Measurements from ENCODE around the gene ZRANB1. TPM values are rescaled to one million over a fixed set of nuclear protein-coding genes. Genes with fewer than 3 reads are reported as not detected.
A peak's percentile ranks its signal among the peaks of the same experiment; 100 is the strongest.

Gene ZRANB1
- polyA plus RNA-seq, 1 of the 3 experiments (the other 2 are of a cell fraction) = 6.2 TPM

DNA sequence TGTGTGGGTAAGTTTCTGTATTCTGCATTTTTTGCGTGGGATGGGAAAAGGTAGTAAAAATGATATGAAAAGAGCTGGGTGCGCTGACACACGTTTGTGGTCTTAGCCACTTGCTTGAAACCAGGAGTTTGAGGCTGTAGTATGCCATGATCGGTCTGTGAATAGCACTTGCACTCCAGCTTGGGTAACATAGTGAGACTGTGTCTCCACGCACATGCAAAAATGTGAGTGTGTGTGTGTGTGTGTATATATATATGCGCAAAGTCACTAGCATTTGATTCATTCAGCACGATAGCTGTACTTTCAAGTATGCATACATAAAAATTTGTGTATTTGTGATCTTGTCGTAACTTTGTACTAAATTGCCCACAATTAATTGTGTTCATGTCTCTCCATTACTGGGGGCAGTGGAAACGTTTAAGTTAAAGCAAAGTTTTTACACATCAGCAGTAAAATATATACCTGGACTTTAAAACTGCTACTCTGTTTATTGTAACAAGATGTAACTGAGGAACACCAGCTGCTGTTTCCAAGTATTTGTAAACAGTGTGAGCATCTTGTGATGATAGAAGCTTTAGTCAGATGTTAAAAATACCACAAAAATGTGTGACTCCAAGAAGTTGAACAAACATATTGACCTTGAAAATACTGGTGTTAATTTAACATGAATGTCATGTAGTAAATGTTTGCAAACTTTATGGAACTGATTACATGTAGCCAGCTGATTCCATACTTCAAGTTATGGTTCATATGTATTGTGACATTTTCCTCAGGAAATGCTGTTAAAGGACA is 1.6 kb downstream of the ZRANB1 start:
- CTCF ChIA-PET = interaction anchor here (1.1 to 1.2 kb wide), 3 partner anchors 9 to 49 kb away, joined by 3 read pairs; no protein-coding TSS in a partner anchor
- Histone ChIP-seq H3K4me3 (ENCODE audit: low read depth in 2 of 2, low read length in 1 of 2) (no peak overlapping the region), H2AFZ (ENCODE audit: low read depth) (no peak overlapping the region), H4K20me1 (ENCODE audit: insufficient read depth) (peaks cover 90% of the 10 kb centered on the region), H3K9me3 (no peaks in the 10 kb centered on the region), H3K4me1 (ENCODE audit: control insufficient read depth in 1 of 2, insufficient read depth in 2 of 2, low read depth in 1 of 2, low read length in 1 of 2) (peaks cover 0 to 8% of the 10 kb centered on the region in 2 experiments), H3K79me2 (ENCODE audit: insufficient read depth) (peaks cover 100% of the 10 kb centered on the region), H3K9ac (no peak overlapping the region), H3K9me2 (no peaks in the 10 kb centered on the region), H3F3A (replicated peaks; ENCODE audit: insufficient read depth) (no peaks in the 10 kb centered on the region), H3K4me2 (no peak overlapping the region), H3K36me3 (replicated peaks in 1 of 2; ENCODE audit: control insufficient read depth in 1 of 2, insufficient read depth in 2 of 2, low read length in 1 of 2) (no peaks in the 10 kb centered on the region), H3K27ac (ENCODE audit: low read depth in 2 of 2, low read length in 1 of 2) (peak overlapping the region in 1 of 2 experiments; percentile 22; a peak in 1 of 4 replicates), H3K27me3 (ENCODE audit: insufficient read depth) (no peaks in the 10 kb centered on the region)
- POLR2A ChIA-PET = no interaction called here
- TF ChIP-seq TEAD4 (IDR thresholded peaks at IDR 0.05; ENCODE audit: borderline replicate concordance, insufficient read depth) (no peak), TCF12 (IDR thresholded peaks at IDR 0.05) (peak; percentile 21; the same call in 1 of the 2 replicates), RFX5 (IDR thresholded peaks at IDR 0.05; ENCODE audit: low read length) (no peak), MEF2A (IDR thresholded peaks at IDR 0.05; ENCODE audit: borderline replicate concordance, low read depth) (peak; percentile 13; the same call in 1 of the 2 replicates)
- 91% methylated on average over 9 of the region's 9 CpGs for WGBS (ENCODE audit: low lambda C conversion rate)
- DNase-seq = no peak

DNA sequence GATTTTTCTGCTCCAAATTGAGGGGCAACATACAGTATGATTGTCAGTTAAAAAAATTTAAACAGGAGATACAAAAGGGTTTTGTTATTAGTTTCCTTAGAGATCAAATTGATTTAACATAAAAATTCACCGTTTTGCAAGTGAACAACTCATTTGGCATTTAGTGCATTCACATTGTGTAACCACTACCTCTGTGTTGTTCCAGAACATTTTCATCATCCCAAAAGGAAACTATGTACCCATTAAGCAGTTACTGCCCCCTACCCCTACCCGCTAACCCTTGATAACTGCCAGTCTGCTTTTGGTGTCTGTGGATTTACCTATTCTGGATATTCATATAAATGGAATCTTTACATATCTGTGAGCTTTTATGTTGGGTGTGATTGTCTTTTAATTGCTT is 3.1 kb downstream of the ZRANB1 start:
- no peak overlapping the region for H2AFZ ChIP-seq (ENCODE audit: low read depth)
- no peak overlapping the region for H3K27ac ChIP-seq (ENCODE audit: low read depth in 2 of 2, low read length in 1 of 2)
- H3F3A ChIP-seq (replicated peaks; ENCODE audit: insufficient read depth) = no peaks in the 10 kb centered on the region
- POLR2A ChIA-PET = no interaction called here
- H3K4me3 ChIP-seq (ENCODE audit: low read depth in 2 of 2, low read length in 1 of 2) = no peak overlapping the region
- no peaks in the 10 kb centered on the region for H3K9me3 ChIP-seq
- peaks cover 0 to 8% of the 10 kb centered on the region in 2 experiments for H3K4me1 ChIP-seq (ENCODE audit: control insufficient read depth in 1 of 2, insufficient read depth in 2 of 2, low read depth in 1 of 2, low read length in 1 of 2)
- no peak for DNase-seq
- TF ChIP-seq TAF1 (IDR thresholded peaks at IDR 0.05; ENCODE audit: borderline replicate concordance, low read depth, low read length) = no peak
- TF ChIP-seq TCF12 (IDR thresholded peaks at IDR 0.05) = no peak
- no peak for TF ChIP-seq MXI1 (IDR thresholded peaks at IDR 0.05; ENCODE audit: low read depth, low read length)
- TF ChIP-seq JUND (IDR thresholded peaks at IDR 0.05) = no peak
- TF ChIP-seq POLR2AphosphoS5 (IDR thresholded peaks at IDR 0.05; ENCODE audit: low read depth, low read length) = no peak
- no peak for TF ChIP-seq RAD21 (IDR thresholded peaks at IDR 0.05; ENCODE audit: low read length)
- TF ChIP-seq FOXM1 (IDR thresholded peaks at IDR 0.05; ENCODE audit: low read depth) = no peak
- TF ChIP-seq GATA2 (CRISPR knock-in tag; IDR thresholded peaks at IDR 0.05) = no peak
- H3K9ac ChIP-seq = no peak overlapping the region
- peaks cover 82% of the 10 kb centered on the region for H4K20me1 ChIP-seq (ENCODE audit: insufficient read depth)
- 80% methylated on average over 2 of the region's 2 CpGs for WGBS (ENCODE audit: low lambda C conversion rate)
- H3K36me3 ChIP-seq (replicated peaks in 1 of 2; ENCODE audit: control insufficient read depth in 1 of 2, insufficient read depth in 2 of 2, low read length in 1 of 2) = peaks cover 0 to 5% of the 10 kb centered on the region in 2 experiments
- no peak overlapping the region for H3K4me2 ChIP-seq
- H3K9me2 ChIP-seq = no peaks in the 10 kb centered on the region
- CTCF ChIA-PET = no interaction called here
- H3K79me2 ChIP-seq (ENCODE audit: insufficient read depth) = peaks cover 100% of the 10 kb centered on the region
- H3K27me3 ChIP-seq (ENCODE audit: insufficient read depth) = no peaks in the 10 kb centered on the region

DNA sequence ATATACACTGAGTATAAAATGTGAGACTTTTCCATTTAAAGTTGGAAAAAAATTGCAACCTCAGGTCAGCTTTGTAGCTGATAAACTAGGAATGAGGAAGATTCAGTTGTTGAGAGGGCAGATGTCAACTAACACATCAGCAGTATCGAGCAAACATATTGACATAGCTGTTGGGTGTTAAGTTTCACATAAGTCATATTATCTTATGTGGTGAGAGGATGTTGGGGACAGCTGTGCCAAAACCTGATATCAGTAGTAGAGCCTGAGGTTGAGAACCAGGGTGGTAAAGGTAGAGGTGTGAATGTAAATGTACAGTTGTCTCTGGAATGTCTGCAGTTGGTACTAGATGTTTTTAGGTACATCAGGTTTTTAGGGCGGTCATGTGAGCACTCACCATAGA is 5.0 kb downstream of the ZRANB1 start:
- no peaks in the 10 kb centered on the region for H3K9me2 ChIP-seq
- no peak overlapping the region for H3K9ac ChIP-seq
- 76% methylated on average over 2 of the region's 2 CpGs for WGBS (ENCODE audit: low lambda C conversion rate)
- no peaks in the 10 kb centered on the region for H3K27me3 ChIP-seq (ENCODE audit: insufficient read depth)
- H3F3A ChIP-seq (replicated peaks; ENCODE audit: insufficient read depth) = no peaks in the 10 kb centered on the region
- ChIA-PET CTCF (no interaction called here), POLR2A (no interaction called here)
- H3K36me3 ChIP-seq (replicated peaks in 1 of 2; ENCODE audit: control insufficient read depth in 1 of 2, insufficient read depth in 2 of 2, low read length in 1 of 2) = peaks cover 5% of the 10 kb centered on the region in 2 experiments
- H3K4me3 ChIP-seq (ENCODE audit: low read depth in 2 of 2, low read length in 1 of 2) = no peak overlapping the region
- H2AFZ ChIP-seq (ENCODE audit: low read depth) = no peak overlapping the region
- H3K9me3 ChIP-seq = no peaks in the 10 kb centered on the region
- peaks cover 99% of the 10 kb centered on the region for H3K79me2 ChIP-seq (ENCODE audit: insufficient read depth)
- no peak overlapping the region for H3K27ac ChIP-seq (ENCODE audit: low read depth in 2 of 2, low read length in 1 of 2)
- no peak overlapping the region for H3K4me2 ChIP-seq
- peaks cover 0 to 8% of the 10 kb centered on the region in 2 experiments; a peak in 3 of 4 replicates for H3K4me1 ChIP-seq (ENCODE audit: control insufficient read depth in 1 of 2, insufficient read depth in 2 of 2, low read depth in 1 of 2, low read length in 1 of 2)
- peaks cover 86% of the 10 kb centered on the region for H4K20me1 ChIP-seq (ENCODE audit: insufficient read depth)
- no peak for DNase-seq
- no peak for TF ChIP-seq MEF2A (IDR thresholded peaks at IDR 0.05; ENCODE audit: borderline replicate concordance, low read depth)
- no peak for TF ChIP-seq EP300 (IDR thresholded peaks at IDR 0.05; ENCODE audit: borderline replicate concordance in 1 of 2, low read depth in 1 of 2, low read length in 1 of 2)
- no peak for TF ChIP-seq TEAD4 (IDR thresholded peaks at IDR 0.05; ENCODE audit: borderline replicate concordance, insufficient read depth)
- TF ChIP-seq SIN3A (IDR thresholded peaks at IDR 0.05; ENCODE audit: borderline replicate concordance, low read depth, low read length) = no peak
- TF ChIP-seq FOXJ3 (CRISPR knock-in tag; IDR thresholded peaks at IDR 0.05) = no peak
- TF ChIP-seq, protein P1, sequence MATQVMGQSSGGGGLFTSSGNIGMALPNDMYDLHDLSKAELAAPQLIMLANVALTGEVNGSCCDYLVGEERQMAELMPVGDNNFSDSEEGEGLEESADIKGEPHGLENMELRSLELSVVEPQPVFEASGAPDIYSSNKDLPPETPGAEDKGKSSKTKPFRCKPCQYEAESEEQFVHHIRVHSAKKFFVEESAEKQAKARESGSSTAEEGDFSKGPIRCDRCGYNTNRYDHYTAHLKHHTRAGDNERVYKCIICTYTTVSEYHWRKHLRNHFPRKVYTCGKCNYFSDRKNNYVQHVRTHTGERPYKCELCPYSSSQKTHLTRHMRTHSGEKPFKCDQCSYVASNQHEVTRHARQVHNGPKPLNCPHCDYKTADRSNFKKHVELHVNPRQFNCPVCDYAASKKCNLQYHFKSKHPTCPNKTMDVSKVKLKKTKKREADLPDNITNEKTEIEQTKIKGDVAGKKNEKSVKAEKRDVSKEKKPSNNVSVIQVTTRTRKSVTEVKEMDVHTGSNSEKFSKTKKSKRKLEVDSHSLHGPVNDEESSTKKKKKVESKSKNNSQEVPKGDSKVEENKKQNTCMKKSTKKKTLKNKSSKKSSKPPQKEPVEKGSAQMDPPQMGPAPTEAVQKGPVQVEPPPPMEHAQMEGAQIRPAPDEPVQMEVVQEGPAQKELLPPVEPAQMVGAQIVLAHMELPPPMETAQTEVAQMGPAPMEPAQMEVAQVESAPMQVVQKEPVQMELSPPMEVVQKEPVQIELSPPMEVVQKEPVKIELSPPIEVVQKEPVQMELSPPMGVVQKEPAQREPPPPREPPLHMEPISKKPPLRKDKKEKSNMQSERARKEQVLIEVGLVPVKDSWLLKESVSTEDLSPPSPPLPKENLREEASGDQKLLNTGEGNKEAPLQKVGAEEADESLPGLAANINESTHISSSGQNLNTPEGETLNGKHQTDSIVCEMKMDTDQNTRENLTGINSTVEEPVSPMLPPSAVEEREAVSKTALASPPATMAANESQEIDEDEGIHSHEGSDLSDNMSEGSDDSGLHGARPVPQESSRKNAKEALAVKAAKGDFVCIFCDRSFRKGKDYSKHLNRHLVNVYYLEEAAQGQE (IDR thresholded peaks at IDR 0.05; ENCODE audit: low read depth, low read length) = no peak
- TF ChIP-seq FOSL2 (IDR thresholded peaks at IDR 0.05; ENCODE audit: borderline replicate concordance, low read depth) = no peak

Measured in SK-N-SH (cell line).